SK-N-SH treated with all-trans-retinoic acid at 6 μM for 48 hours (cell line): Measurements from ENCODE around the gene AVPR1B.

Source experiments
- CREB5 ChIP-seq: fragments of 250-450 bp; sonication (Bioruptor Pico); IDR thresholded peaks from 2 replicates; pipeline ENCODE4 v1.5.1; 2020; ENCODE audit warnings: low read depth, mild to moderate bottlenecking, moderate library complexity
- CSDC2 ChIP-seq: fragments of 250-450 bp; sonication (Bioruptor Pico); IDR thresholded peaks from 2 replicates; pipeline ENCODE4 v1.5.0; 2020; ENCODE audit warnings: mild to moderate bottlenecking, moderate library complexity
- SNAI2 ChIP-seq: fragments of 250-450 bp; sonication (Bioruptor Pico); IDR thresholded peaks from 2 replicates; pipeline ENCODE4 v1.5.0; 2020; ENCODE audit warnings: mild to moderate bottlenecking, moderate library complexity
- ZC3H10 ChIP-seq: fragments of 250-450 bp; sonication (Bioruptor Pico); IDR thresholded peaks from 2 replicates; pipeline ENCODE4 v1.5.1; 2021; ENCODE audit warnings: mild to moderate bottlenecking, moderate library complexity

- no peak for TF ChIP-seq CSDC2
- no peak for TF ChIP-seq ZC3H10 (CRISPR knock-in tag)
- no peak for TF ChIP-seq SNAI2 (CRISPR knock-in tag)
- TF ChIP-seq CREB5 (CRISPR knock-in tag), result no peak
Measured at GRCh38 chr1:206083750-206084149, 33.4 kb downstream of the AVPR1B start.
